ENCODE measurements around the gene DENND2C.
"Not testable (repeated sequence)": the region's sequence is repeated elsewhere in the genome, so short reads cannot be mapped to it uniquely, and the experiment has no call there.

DENND2C gene

GRCh38 chr1:114595602-114596001 is 74.2 kb downstream of the DENND2C start:
- no peak for DNase-seq

- DNase-seq = no peak
Observed at GRCh38 chr1:114594046-114594445, 75.8 kb downstream of the DENND2C start.

- DNase-seq = no peak
Observed at GRCh38 chr1:114589122-114589521, 80.7 kb downstream of the DENND2C start.

GRCh38 chr1:114588196-114588689 is 81.6 kb downstream of the DENND2C start:
- DNase-seq = no peak

- DNase-seq = no peak
Observed at GRCh38 chr1:114587203-114587991, 82.5 kb downstream of the DENND2C start.

- DNase-seq = no peak
Observed at GRCh38 chr1:114586513-114587047, 83.3 kb downstream of the DENND2C start.

GRCh38 chr1:114585231-114585630 is 84.6 kb downstream of the DENND2C start:
- no peak for DNase-seq

GRCh38 chr1:114581335-114582287 is 88.2 kb downstream of the DENND2C start, which contains the start of gene BCAS2:
BCAS2 (minus strand) TSS chr1:114581615; CDS start chr1:114581591, 24 bp downstream.
- peak; percentile 94 to 99 (median 98) for DNase-seq

GRCh38 chr1:114574365-114574764 is 95.5 kb downstream of the DENND2C start:
- DNase-seq = no peak

GRCh38 chr1:114564141-114564540 is 105.7 kb downstream of the DENND2C start:
- no peak for DNase-seq

GRCh38 chr1:114562978-114563510 is 106.8 kb downstream of the DENND2C start:
- not testable (repeated sequence) for DNase-seq

GRCh38 chr1:114561333-114561732 is 108.5 kb downstream of the DENND2C start:
- no peak for DNase-seq

- no peak for DNase-seq
Observed at GRCh38 chr1:114559356-114559755, 110.5 kb downstream of the DENND2C start.

- peak in 1 of 3 experiments; percentile 55 for DNase-seq
Observed at GRCh38 chr1:114558544-114558943, 111.3 kb downstream of the DENND2C start.

GRCh38 chr1:114554577-114554976 is 115.3 kb downstream of the DENND2C start:
- no peak for DNase-seq

- no peak for DNase-seq
Observed at GRCh38 chr1:114552106-114552639, 117.7 kb downstream of the DENND2C start.

- DNase-seq = no peak
Observed at GRCh38 chr1:114551400-114551799, 118.4 kb downstream of the DENND2C start.

- no peak for DNase-seq
Observed at GRCh38 chr1:114550336-114550735, 119.5 kb downstream of the DENND2C start.

- no peak for DNase-seq
Observed at GRCh38 chr1:114549137-114549536, 120.7 kb downstream of the DENND2C start.

- no peak for DNase-seq
Observed at GRCh38 chr1:114547076-114547475, 122.8 kb downstream of the DENND2C start.

GRCh38 chr1:114545796-114546195 is 124.1 kb downstream of the DENND2C start:
- DNase-seq = no peak

- peak in 1 of 3 experiments; percentile 53 for DNase-seq
Observed at GRCh38 chr1:114545315-114545714, 124.5 kb downstream of the DENND2C start.

- DNase-seq = no peak
Observed at GRCh38 chr1:114540821-114541220, 129.0 kb downstream of the DENND2C start.

All from NCI-H1417 (cell line).